HG02588 (cell line): ENCODE measurements around the gene RELN.

Source experiments
- ATAC-seq: cut with Tn5 transposase; IDR thresholded peaks from one replicate; pipeline ENCODE4 v1.9.1; 2021; ENCODE audit warnings: mild to moderate bottlenecking, moderate library complexity; ENCODE audit not compliant: unreplicated experiment

The RELN gene

GRCh38 chr7:103991406-103991805 lies 1.9 kb upstream of the RELN start:
- no peak for ATAC-seq

GRCh38 chr7:103990991-103991390 lies 1.5 kb upstream of the RELN start:
- ATAC-seq, result no peak

GRCh38 chr7:103989785-103990767 lies 618 bp upstream of the RELN start:
- no peak for ATAC-seq

- ATAC-seq, result no peak
Measured at GRCh38 chr7:103988468-103989199, 824 bp downstream of the RELN start.

GRCh38 chr7:103987451-103987850 lies 2.0 kb downstream of the RELN start:
- ATAC-seq, result no peak

- no peak for ATAC-seq
Measured at GRCh38 chr7:103985565-103986126, 3.8 kb downstream of the RELN start.

GRCh38 chr7:103984050-103984449 lies 5.4 kb downstream of the RELN start:
- no peak for ATAC-seq

- no peak for ATAC-seq
Measured at GRCh38 chr7:103983201-103983977, 6.1 kb downstream of the RELN start.

GRCh38 chr7:103981003-103981423 lies 8.4 kb downstream of the RELN start:
- no peak for ATAC-seq

- no peak for ATAC-seq
Measured at GRCh38 chr7:103972779-103973434, 16.6 kb downstream of the RELN start.

- no peak for ATAC-seq
Measured at GRCh38 chr7:103967401-103967800, 22.1 kb downstream of the RELN start.

- ATAC-seq, result no peak
Measured at GRCh38 chr7:103966593-103967277, 22.7 kb downstream of the RELN start.

- ATAC-seq, result no peak
Measured at GRCh38 chr7:103964269-103964668, 25.2 kb downstream of the RELN start.

- ATAC-seq, result no peak
Measured at GRCh38 chr7:103962070-103962469, 27.4 kb downstream of the RELN start.

- ATAC-seq, result no peak
Measured at GRCh38 chr7:103958284-103958818, 31.1 kb downstream of the RELN start.

- ATAC-seq, result no peak
Measured at GRCh38 chr7:103955985-103956384, 33.5 kb downstream of the RELN start.

GRCh38 chr7:103952408-103952807 lies 37.0 kb downstream of the RELN start:
- no peak for ATAC-seq

GRCh38 chr7:103951311-103951710 lies 38.1 kb downstream of the RELN start:
- no peak for ATAC-seq

GRCh38 chr7:103949374-103949773 lies 40.1 kb downstream of the RELN start:
- no peak for ATAC-seq
